LHCN-M2 (cell line): Measurements from ENCODE around the gene MRPS27. TPM values are rescaled to one million over a fixed set of nuclear protein-coding genes. Genes with fewer than 3 reads are reported as not detected.
"Not testable (repeated sequence)": the region's sequence is repeated elsewhere in the genome, so short reads cannot be mapped to it uniquely, and the experiment has no call there.

ENCODE experiments used
- DNase-seq: peaks from one replicate; pipeline ENCODE4 v3.0.0-alpha.2; 2012; ENCODE audit warnings: low read depth
- total RNA-seq: library from RNA; depleted of rRNA; stranded (reverse); fragments of >200 nt; gene quantifications from 2 replicates; pipeline ENCODE4 v1.2.3, GENCODE V29; 2014; rRNA removed

The MRPS27 gene
- total RNA-seq, 1 experiment from 2014 or later = 91.1 TPM

DNA sequence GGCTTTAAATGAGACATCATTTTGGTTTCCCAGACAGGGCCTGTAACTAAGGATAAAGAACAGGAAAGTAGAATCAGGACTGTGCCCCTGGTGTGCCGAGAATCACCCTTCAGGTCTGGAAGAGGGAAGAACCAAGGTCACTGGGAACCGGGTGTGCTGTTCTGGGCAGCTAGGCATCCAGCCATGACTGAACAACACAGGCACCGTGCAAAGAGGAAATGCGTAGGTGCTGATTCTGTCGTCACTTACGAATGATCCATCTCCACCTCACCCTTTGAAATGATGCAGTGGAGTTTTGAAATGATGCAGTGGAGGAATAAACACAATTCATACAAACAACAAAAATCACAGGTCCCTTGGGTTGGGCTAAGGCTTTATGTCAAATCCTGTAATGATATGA, 148.4 kb downstream of the MRPS27 start:
- DNase-seq = no peak

DNA sequence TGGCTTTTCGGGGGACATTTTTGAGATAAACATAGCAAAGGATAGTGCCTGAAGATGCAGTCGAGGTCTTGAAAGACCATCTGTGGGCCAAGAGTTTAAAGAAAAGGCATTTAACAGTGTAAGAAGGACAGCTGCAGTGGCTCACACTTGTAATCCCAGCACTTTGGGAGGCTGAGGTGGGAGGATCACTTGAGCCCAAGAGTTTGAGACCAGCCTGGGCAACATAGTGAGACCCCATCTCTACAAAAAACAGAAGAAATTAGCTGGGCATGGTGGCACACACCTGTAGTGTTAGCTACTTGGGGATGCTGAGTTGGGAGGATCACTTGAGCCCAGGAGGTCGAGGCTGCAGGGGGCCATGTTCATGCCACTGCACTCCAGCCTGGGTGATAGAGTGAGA, 148.9 kb downstream of the MRPS27 start:
- DNase-seq = not testable (repeated sequence)

DNA sequence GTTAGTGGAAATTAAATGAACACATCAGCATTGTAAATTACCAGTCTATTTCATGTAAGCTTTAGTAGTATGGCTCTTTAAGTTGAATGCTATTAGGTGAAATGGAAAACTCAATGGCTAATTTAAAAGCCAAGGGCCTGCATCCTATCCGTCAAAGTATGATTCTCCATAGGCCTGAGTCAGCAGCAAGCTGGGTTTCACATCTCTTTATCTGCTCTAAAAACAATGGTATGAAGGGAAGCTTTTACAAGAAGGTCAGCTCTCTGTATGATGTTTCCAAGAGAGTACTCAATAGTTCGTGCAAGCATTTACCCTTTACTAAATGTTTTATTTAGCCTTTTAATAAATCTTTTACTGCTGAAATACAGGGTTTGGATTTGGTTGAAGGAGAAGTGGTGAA, 149.9 kb downstream of the MRPS27 start:
- DNase-seq = no peak

Other genes with a start within 250 kb of the MRPS27 start
- gene MAP1B, start 212.8 kb downstream of the MRPS27 start, total RNA-seq = 66.9 and 197 TPM in 2 replicates
- gene PTCD2, start 133 bp upstream of the MRPS27 start, total RNA-seq = 19.0 and 25.3 TPM in 2 replicates
- 0.23 TPM in 1 of 2 replicates, not detected in the other for gene ZNF366, start 187.2 kb upstream of the MRPS27 start, total RNA-seq